Measurements from ENCODE around the gene IGFBP5. TPM values are rescaled to one million over a fixed set of nuclear protein-coding genes. Genes with fewer than 3 reads are reported as not detected.

IGFBP5 gene
- total RNA-seq, 1 experiment from 2014 or later = 3.9 TPM

- TF ChIP-seq CTCF (IDR thresholded peaks at IDR 0.05 in 2 of 3, conservative IDR thresholded peaks at IDR 0.05 in 1 of 3; ENCODE audit: borderline replicate concordance in 1 of 3, insufficient read depth in 1 of 3, low read depth in 2 of 3, low read length in 2 of 3) (no peak), CEBPB (IDR thresholded peaks at IDR 0.05; ENCODE audit: low read depth) (no peak), SP1 (IDR thresholded peaks at IDR 0.05; ENCODE audit: low read depth) (no peak), CBX3 (IDR thresholded peaks at IDR 0.05; ENCODE audit: low read depth) (no peak), ZBTB33 (IDR thresholded peaks at IDR 0.05; ENCODE audit: extremely low read depth, insufficient replicate concordance, low read length) (no peak)
Measured at GRCh38 chr2:216733046-216733445, 37.7 kb upstream of the IGFBP5 start (continued).

- BruUV-seq (replicated peaks) = no TSS peak
- RAD21 ChIA-PET (ENCODE audit: low non-redundant PET in 1 of 2, low total read pairs in 2 of 2, uncharacterized antibody in 2 of 2, unreplicated experiment in 2 of 2) = no interaction called here
- H3K4me1 ChIP-seq (ENCODE audit: control insufficient read depth in 1 of 2, insufficient read depth in 2 of 2, low read length in 2 of 2) = no peaks in the 10 kb centered on the region
- peaks cover 49% of the 10 kb centered on the region for H3K27me3 ChIP-seq (ENCODE audit: insufficient read depth, low read length)
- TF ChIP-seq REST (IDR thresholded peaks at IDR 0.05; ENCODE audit: low read depth) (no peak), ZFX (IDR thresholded peaks at IDR 0.05) (no peak), EZH2phosphoT487 (IDR thresholded peaks at IDR 0.05; ENCODE audit: borderline replicate concordance) (no peak), EZH2 (IDR thresholded peaks at IDR 0.05) (no peak), EGR1 (IDR thresholded peaks at IDR 0.05; ENCODE audit: low read depth) (no peak), CEBPB (IDR thresholded peaks at IDR 0.05; ENCODE audit: low read depth) (no peak), POLR2AphosphoS5 (IDR thresholded peaks at IDR 0.05; ENCODE audit: low read depth, low read length) (no peak), FOSL1 (IDR thresholded peaks at IDR 0.05; ENCODE audit: low read depth) (no peak), ZNF274 (IDR thresholded peaks at IDR 0.05; ENCODE audit: low read depth, low read length) (no peak), TCF7L2 (IDR thresholded peaks at IDR 0.05; ENCODE audit: borderline replicate concordance, extremely low read depth, insufficient read depth, insufficient read length) (no peak), CBX3 (IDR thresholded peaks at IDR 0.05; ENCODE audit: low read depth) (no peak)
- intact Hi-C loops (cut with micrococcal nuclease) = no loop called here
- no peaks in the 10 kb centered on the region for H3K79me2 ChIP-seq (ENCODE audit: insufficient read depth, low read length)
- no peak for ATAC-seq
- no peaks in the 10 kb centered on the region for H3K9me3 ChIP-seq (ENCODE audit: control insufficient read depth in 1 of 2, insufficient read depth in 1 of 2, low read depth in 1 of 2, low read length in 2 of 2)
- no peak overlapping the region for H2AFZ ChIP-seq (ENCODE audit: low read depth, low read length, poor library complexity, severe bottlenecking)
- no peaks in the 10 kb centered on the region for H3K9me2 ChIP-seq (ENCODE audit: insufficient read depth)
- no peak for DNase-seq (ENCODE audit: low read depth, low spot score)
- no peak overlapping the region for H3K4me3 ChIP-seq (replicated peaks in 1 of 2; ENCODE audit: low read depth in 1 of 2, low read length in 2 of 2)
- POLR2A ChIA-PET = no interaction called here
- CTCF ChIA-PET = no interaction called here
- no peaks in the 10 kb centered on the region for H3K36me3 ChIP-seq (ENCODE audit: control insufficient read depth in 1 of 2, insufficient read depth in 2 of 2, low read length in 2 of 2)
- H4K20me1 ChIP-seq (ENCODE audit: insufficient read depth) = no peaks in the 10 kb centered on the region
- no peak overlapping the region for H3K27ac ChIP-seq (ENCODE audit: low read depth, low read length)
- H3K4me2 ChIP-seq (ENCODE audit: low read length) = no peak overlapping the region
- no peak overlapping the region for H3K9ac ChIP-seq (ENCODE audit: low read length)
Measured at GRCh38 chr2:216732334-216732733, 37.0 kb upstream of the IGFBP5 start.
